Left ventricle myocardium inferior (tissue), 1 donor: ENCODE measurements around the gene DMAC2. TPM values are rescaled to one million over a fixed set of nuclear protein-coding genes. Genes with fewer than 3 reads are reported as not detected.
A peak's percentile ranks its signal among the peaks of the same experiment; 100 is the strongest.

Experiments
- DNase-seq: peaks from one replicate; pipeline ENCODE4 v3.0.0-alpha.2; 2020
- H3K27ac ChIP-seq: fragments of 200-600 bp; replicated peaks from 2 replicates; pipeline ENCODE4 v1.8.0; 2021
- H3K27me3 ChIP-seq: fragments of 200-600 bp; 2 replicates; pipeline ENCODE4 v1.8.0; 2021; ENCODE audit warnings: low read depth
- H3K36me3 ChIP-seq: fragments of 200-600 bp; 2 replicates; pipeline ENCODE4 v1.8.0; 2021
- H3K4me1 ChIP-seq: fragments of 200-600 bp; 2 replicates; pipeline ENCODE4 v1.8.0; 2021
- H3K4me3 ChIP-seq: fragments of 200-600 bp; 2 replicates; pipeline ENCODE4 v1.8.0; 2021; ENCODE audit warnings: mild to moderate bottlenecking, moderate library complexity
- H3K9me3 ChIP-seq: fragments of 200-600 bp; replicated peaks from 2 replicates; pipeline ENCODE4 v1.8.0; 2021
- intact Hi-C: fragments of 100-400 bp; cut with micrococcal nuclease; formaldehyde crosslinking; loops from one replicate; pipeline ENCODE4 v1.11.0; 2022
- total RNA-seq: library from RNA; stranded (reverse); fragmentation: NEBNext Ultra II Directional; extraction: Animal tissue kit (Norgen Biotek cat#: 25700); gene quantifications from one replicate; pipeline ENCODE4 v1.2.1, GENCODE V29; 2021
- TF ChIP-seq, protein P1 (sequence below): fragments of 200-600 bp; IDR thresholded peaks from 2 replicates; pipeline ENCODE4 v1.8.0; 2021; ENCODE audit warnings: antibody characterized with exemption, mild to moderate bottlenecking, borderline replicate concordance
- donor health status: DM: no; HTN: yes; CAD: no; lungs with severe emphysema.

Gene DMAC2
- total RNA-seq, 1 donor from 2014 or later = 125 TPM

DNA sequence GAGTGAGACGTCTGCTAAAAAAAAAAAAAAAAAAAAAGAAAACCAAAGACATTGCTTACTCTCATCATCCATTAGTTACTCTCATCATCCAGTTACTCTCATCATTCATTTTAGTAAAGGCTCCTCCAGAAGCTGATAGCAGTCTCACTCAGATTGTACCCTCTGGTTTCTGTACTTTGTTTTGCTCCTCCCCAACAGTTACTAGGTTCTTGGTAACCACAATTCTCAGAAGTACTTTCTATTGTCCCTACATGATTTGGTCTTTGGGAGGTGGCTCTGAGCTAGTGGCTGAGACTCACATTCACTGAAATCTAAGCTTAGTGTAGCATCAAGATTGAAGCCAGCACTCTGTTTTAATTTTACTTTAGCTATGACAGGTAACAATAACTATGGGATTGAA lies 17.5 kb upstream of the DMAC2 start:
- TF ChIP-seq, protein P1, sequence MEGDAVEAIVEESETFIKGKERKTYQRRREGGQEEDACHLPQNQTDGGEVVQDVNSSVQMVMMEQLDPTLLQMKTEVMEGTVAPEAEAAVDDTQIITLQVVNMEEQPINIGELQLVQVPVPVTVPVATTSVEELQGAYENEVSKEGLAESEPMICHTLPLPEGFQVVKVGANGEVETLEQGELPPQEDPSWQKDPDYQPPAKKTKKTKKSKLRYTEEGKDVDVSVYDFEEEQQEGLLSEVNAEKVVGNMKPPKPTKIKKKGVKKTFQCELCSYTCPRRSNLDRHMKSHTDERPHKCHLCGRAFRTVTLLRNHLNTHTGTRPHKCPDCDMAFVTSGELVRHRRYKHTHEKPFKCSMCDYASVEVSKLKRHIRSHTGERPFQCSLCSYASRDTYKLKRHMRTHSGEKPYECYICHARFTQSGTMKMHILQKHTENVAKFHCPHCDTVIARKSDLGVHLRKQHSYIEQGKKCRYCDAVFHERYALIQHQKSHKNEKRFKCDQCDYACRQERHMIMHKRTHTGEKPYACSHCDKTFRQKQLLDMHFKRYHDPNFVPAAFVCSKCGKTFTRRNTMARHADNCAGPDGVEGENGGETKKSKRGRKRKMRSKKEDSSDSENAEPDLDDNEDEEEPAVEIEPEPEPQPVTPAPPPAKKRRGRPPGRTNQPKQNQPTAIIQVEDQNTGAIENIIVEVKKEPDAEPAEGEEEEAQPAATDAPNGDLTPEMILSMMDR = no peak
- Histone ChIP-seq H3K9me3 (peaks cover 1% of the 10 kb centered on the region), H3K27ac (peak overlapping the region; percentile 78), H3K36me3 (no peaks in the 10 kb centered on the region), H3K4me1 (peaks cover 30% of the 10 kb centered on the region), H3K27me3 (peaks cover 47% of the 10 kb centered on the region), H3K4me3 (no peak overlapping the region)
- no peak for DNase-seq
- intact Hi-C loops = loop anchor here (10.0 kb wide), 1 partner anchor 108 kb away; no protein-coding TSS in a partner anchor

DNA sequence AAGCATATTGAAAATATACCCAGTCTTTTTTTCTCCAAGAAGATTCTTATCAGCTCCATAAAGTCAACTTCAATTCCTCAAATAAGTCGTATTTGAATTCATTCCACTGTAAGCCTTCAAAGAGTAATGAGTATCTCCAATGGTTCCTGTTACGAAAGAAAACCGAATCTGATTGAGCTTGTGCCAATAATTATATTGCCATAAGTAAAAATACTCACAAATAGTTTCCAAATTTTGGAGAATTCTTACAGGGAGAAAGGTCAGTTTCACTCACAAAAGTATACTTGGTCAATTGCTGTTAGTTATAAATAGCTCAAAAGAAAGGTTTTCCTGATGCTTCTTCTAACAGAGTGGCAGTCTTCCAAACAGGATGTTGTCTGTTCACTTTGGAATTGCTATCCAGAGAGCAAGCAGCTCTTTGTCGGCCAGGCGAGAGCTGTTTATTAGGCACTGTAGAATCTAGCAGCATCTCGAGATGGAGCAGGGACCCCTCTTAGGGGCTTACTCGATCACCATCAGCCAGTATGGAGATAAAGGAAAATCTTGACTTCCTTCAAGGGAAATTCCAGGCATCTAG lies 16.7 kb upstream of the DMAC2 start:
- peaks cover 30% of the 10 kb centered on the region for H3K4me1 ChIP-seq
- no peaks in the 10 kb centered on the region for H3K9me3 ChIP-seq
- TF ChIP-seq, protein P1 = no peak
- intact Hi-C loops = loop anchor here (10.0 kb wide), 1 partner anchor 108 kb away; no protein-coding TSS in a partner anchor
- peaks cover 41% of the 10 kb centered on the region for H3K27me3 ChIP-seq
- peak overlapping the region; percentile 78 for H3K27ac ChIP-seq
- DNase-seq = no peak
- peak overlapping the region; percentile 30 for H3K4me3 ChIP-seq
- H3K36me3 ChIP-seq = no peaks in the 10 kb centered on the region

DNA sequence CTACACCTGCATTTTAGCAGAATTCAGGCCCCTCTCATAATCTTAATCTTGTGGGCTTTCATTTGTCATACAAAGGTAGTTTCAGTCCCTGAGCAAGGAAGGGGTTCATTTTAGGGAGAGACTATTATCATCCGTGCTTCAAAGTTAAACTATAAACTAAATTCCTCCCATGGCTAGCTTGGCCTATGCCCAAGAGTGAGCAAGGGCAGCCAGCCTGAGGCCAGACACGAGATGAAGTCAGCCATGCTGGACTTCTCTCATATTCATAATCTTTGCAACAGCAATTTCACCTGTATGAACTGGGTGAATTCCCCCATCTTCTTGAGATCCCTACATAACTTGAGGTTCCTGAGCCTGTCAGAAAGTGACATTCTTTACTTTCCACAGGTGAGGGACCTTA lies 16.2 kb upstream of the DMAC2 start:
- H3K4me3 ChIP-seq = peak overlapping the region; percentile 30
- TF ChIP-seq, protein P1 = no peak
- no peaks in the 10 kb centered on the region for H3K36me3 ChIP-seq
- intact Hi-C loops = loop anchor here (10.0 kb wide), 1 partner anchor 109 kb away; no protein-coding TSS in a partner anchor
- peaks cover 36% of the 10 kb centered on the region for H3K27me3 ChIP-seq
- peaks cover 30% of the 10 kb centered on the region for H3K4me1 ChIP-seq
- no peaks in the 10 kb centered on the region for H3K9me3 ChIP-seq
- H3K27ac ChIP-seq = peak overlapping the region; percentile 78
- no peak for DNase-seq

DNA sequence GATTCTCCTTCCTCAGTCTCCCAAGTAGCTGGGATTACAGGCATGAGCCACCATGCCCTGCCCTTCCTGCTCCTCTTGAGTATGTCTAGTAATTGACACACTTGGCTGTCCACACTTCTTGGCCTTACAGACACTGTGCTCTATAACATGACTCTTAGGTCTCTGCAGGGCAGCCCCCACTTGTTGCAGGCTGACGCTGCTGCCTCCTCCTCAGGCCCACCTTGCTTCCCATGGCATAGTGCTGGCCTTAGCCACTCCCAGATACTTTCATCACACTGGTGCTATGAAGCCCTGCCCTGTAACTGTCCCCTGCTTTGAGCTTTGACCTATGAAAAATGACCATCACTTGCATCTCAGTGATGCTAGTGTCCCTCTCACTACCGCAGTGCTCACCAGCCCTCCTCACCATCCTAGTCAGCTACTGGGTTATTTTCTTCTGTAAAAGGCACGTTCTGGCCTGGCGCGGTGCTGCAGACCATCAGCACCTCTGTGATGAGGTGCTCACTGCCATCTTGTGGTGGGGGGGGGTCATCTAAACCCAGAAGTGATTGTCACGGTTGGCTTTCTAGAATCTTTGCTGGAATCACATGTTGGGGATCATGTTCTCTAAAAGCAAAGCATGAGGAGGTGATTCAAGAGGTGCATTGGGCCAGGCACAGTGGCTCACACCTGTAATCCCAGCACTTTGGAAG lies 13.0 kb upstream of the DMAC2 start:
- Histone ChIP-seq H3K9me3 (no peaks in the 10 kb centered on the region), H3K36me3 (no peaks in the 10 kb centered on the region), H3K4me1 (peaks cover 47% of the 10 kb centered on the region), H3K4me3 (no peak overlapping the region), H3K27me3 (peaks cover 5% of the 10 kb centered on the region), H3K27ac (no peak overlapping the region)
- TF ChIP-seq, protein P1 = no peak
- intact Hi-C loops = loop anchor here (10.0 kb wide), 1 partner anchor 112 kb away; no protein-coding TSS in a partner anchor
- DNase-seq = no peak

DNA sequence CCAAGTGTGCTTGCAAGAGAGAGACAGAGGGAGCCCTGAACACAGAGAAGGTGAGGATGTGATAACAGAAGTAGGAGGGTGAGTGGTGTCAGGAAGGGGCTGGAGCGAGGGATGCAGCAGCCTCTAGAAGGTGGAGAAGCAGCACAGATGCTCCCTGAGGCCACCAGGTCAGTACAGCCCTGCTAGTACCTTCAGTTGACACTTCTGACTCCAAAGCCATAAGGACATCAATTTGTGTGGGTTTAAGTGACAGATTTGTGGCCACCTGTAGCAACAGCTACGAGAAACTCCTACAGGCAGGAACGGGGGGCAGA lies 10.1 kb upstream of the DMAC2 start:
- H3K4me3 ChIP-seq = no peak overlapping the region
- intact Hi-C loops = loop anchor here (10.0 kb wide), 1 partner anchor 115 kb away; no protein-coding TSS in a partner anchor
- H3K27me3 ChIP-seq = peaks cover 20% of the 10 kb centered on the region
- no peaks in the 10 kb centered on the region for H3K36me3 ChIP-seq
- H3K4me1 ChIP-seq = peaks cover 25% of the 10 kb centered on the region
- TF ChIP-seq, protein P1 = no peak
- DNase-seq = no peak
- H3K9me3 ChIP-seq = no peaks in the 10 kb centered on the region
- no peak overlapping the region for H3K27ac ChIP-seq
